ENCODE data around the gene MTM1. TPM values are rescaled to one million over a fixed set of nuclear protein-coding genes. Genes with fewer than 3 reads are reported as not detected.

MTM1 gene
- polyA plus RNA-seq, 3 donors: 6.5 to 23.4 (median 17.0) TPM

- H3K36me3 Mint-ChIP-seq: no peaks in the 10 kb centered on the region
- H3K27ac Mint-ChIP-seq: peak overlapping the region; percentile 76 to 88 (median 86)
- 80% methylated on average over 1 of the region's 5 CpGs for WGBS (ENCODE audit: insufficient coverage)
- peak in 2 of 3 donors; percentile 4 to 10 for DNase-seq
- H3K4me1 Mint-ChIP-seq: peaks cover 72% of the 10 kb centered on the region
- Histone ChIP-seq H3K9ac (ENCODE audit: insufficient read depth, low read length, poor library complexity, severe bottlenecking) (no peak overlapping the region), H3K27ac (ENCODE audit: low read depth in 1 of 2, low read length in 2 of 2) (peak overlapping the region; percentile 54 to 78), H3K27me3 (ENCODE audit: control insufficient read depth in 2 of 2, insufficient read depth in 2 of 2, low read length in 2 of 2) (no peaks in the 10 kb centered on the region), H3K4me2 (replicated peaks; ENCODE audit: extremely low read depth, low read length, poor library complexity, severe bottlenecking) (peak overlapping the region; percentile 50), H3K4me3 (replicated peaks in 1 of 3; ENCODE audit: low read depth in 2 of 3, low read length in 3 of 3) (peak overlapping the region in 1 of 3 experiments; percentile 55), H3K9me3 (replicated peaks in 1 of 2; ENCODE audit: control insufficient read depth in 1 of 2, insufficient read depth in 1 of 2, low read length in 2 of 2) (no peaks in the 10 kb centered on the region), H3K4me1 (ENCODE audit: control insufficient read depth in 1 of 2, insufficient read depth in 2 of 2, low read length in 2 of 2) (peaks cover 52% of the 10 kb centered on the region in 2 donors), H4K20me1 (ENCODE audit: insufficient read depth, low read length) (peaks cover 41% of the 10 kb centered on the region), H2AFZ (ENCODE audit: insufficient read depth, low read depth, low read length, poor library complexity, severe bottlenecking) (no peak overlapping the region), H3K79me2 (ENCODE audit: insufficient read depth, low read length) (peaks cover 97% of the 10 kb centered on the region), H3K36me3 (replicated peaks in 1 of 2; ENCODE audit: control insufficient read depth in 1 of 2, insufficient read depth in 2 of 2, low read length in 2 of 2) (no peaks in the 10 kb centered on the region)
- peaks cover 0 to 7% (median 0%) of the 10 kb centered on the region in 3 donors for H3K27me3 Mint-ChIP-seq (ENCODE audit: low read depth in 3 of 3)
- H3K9me3 Mint-ChIP-seq: peaks cover 0 to 6% (median 0%) of the 10 kb centered on the region in 7 donors
- no peak for TF ChIP-seq CTCF (IDR thresholded peaks at IDR 0.05)
- peak overlapping the region; percentile 52 to 67 for H3K4me3 Mint-ChIP-seq
- intact Hi-C loops (cut with micrococcal nuclease): loop anchor here in 1 of 2 donors (10.0 kb wide), 1 partner anchor 611 kb away; no protein-coding TSS in a partner anchor
Measured at GRCh38 chrX:150575419-150575814, 7.0 kb downstream of the MTM1 start.

DNA sequence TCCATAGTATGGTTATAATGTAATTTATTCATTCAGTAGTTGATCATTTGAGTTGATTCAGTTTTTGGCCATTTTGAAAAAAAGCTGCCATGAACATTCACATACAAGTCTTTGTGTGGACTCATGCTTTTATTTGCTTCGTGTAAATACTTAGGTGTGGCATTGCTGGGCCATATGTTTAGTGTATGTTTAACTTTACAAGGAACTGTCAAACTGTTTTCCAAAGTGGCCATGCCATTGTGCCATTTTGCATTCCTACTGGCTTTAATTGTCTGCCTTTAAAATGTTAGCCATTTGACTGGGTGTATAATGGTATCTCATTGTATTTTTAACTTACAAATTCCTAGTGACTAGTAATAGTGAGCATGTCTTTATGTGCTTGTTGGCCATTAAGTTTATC lies 8.8 kb downstream of the MTM1 start:
- peaks cover 52% of the 10 kb centered on the region for H4K20me1 ChIP-seq (ENCODE audit: insufficient read depth, low read length)
- H3K36me3 ChIP-seq (replicated peaks in 1 of 2; ENCODE audit: control insufficient read depth in 1 of 2, insufficient read depth in 2 of 2, low read length in 2 of 2): no peaks in the 10 kb centered on the region
- H3K4me2 ChIP-seq (replicated peaks; ENCODE audit: extremely low read depth, low read length, poor library complexity, severe bottlenecking): no peak overlapping the region
- H3K27me3 Mint-ChIP-seq (ENCODE audit: low read depth in 3 of 3): peaks cover 0 to 7% (median 0%) of the 10 kb centered on the region in 3 donors
- no peak overlapping the region for H2AFZ ChIP-seq (ENCODE audit: insufficient read depth, low read depth, low read length, poor library complexity, severe bottlenecking)
- WGBS (ENCODE audit: insufficient coverage): no CpG with 5 or more reads among the region's 1 CpG
- intact Hi-C loops (cut with micrococcal nuclease): loop anchor here in 1 of 2 donors (10.0 kb wide), 1 partner anchor 612 kb away; no protein-coding TSS in a partner anchor
- H3K27ac Mint-ChIP-seq: no peak overlapping the region
- H3K27me3 ChIP-seq (ENCODE audit: control insufficient read depth in 2 of 2, insufficient read depth in 2 of 2, low read length in 2 of 2): no peaks in the 10 kb centered on the region
- no peaks in the 10 kb centered on the region for H3K9me3 ChIP-seq (replicated peaks in 1 of 2; ENCODE audit: control insufficient read depth in 1 of 2, insufficient read depth in 1 of 2, low read length in 2 of 2)
- H3K9me3 Mint-ChIP-seq: peaks cover 0 to 6% (median 0%) of the 10 kb centered on the region in 7 donors
- peaks cover 37 to 39% of the 10 kb centered on the region in 2 donors for H3K4me1 ChIP-seq (ENCODE audit: control insufficient read depth in 1 of 2, insufficient read depth in 2 of 2, low read length in 2 of 2)
- H3K9ac ChIP-seq (ENCODE audit: insufficient read depth, low read length, poor library complexity, severe bottlenecking): no peak overlapping the region
- H3K4me3 ChIP-seq (replicated peaks in 1 of 3; ENCODE audit: low read depth in 2 of 3, low read length in 3 of 3): no peak overlapping the region
- no peak for TF ChIP-seq CTCF (IDR thresholded peaks at IDR 0.05)
- no peaks in the 10 kb centered on the region for H3K36me3 Mint-ChIP-seq
- peak overlapping the region in 1 of 2 donors; percentile 24 for H3K27ac ChIP-seq (ENCODE audit: low read depth in 1 of 2, low read length in 2 of 2)
- no peak for DNase-seq
- H3K4me1 Mint-ChIP-seq: peaks cover 62% of the 10 kb centered on the region
- peaks cover 96% of the 10 kb centered on the region for H3K79me2 ChIP-seq (ENCODE audit: insufficient read depth, low read length)
- H3K4me3 Mint-ChIP-seq: no peak overlapping the region

Measured in CD14-positive monocyte (primary cell).